Smooth muscle cell of the brain vasculature (primary cell): ENCODE data around the gene ZFX.

Experiments used
- DNase-seq: peaks from one replicate; pipeline ENCODE4 v3.0.0-alpha.2; 2012; ENCODE audit warnings: low read depth, low spot score

The ZFX gene

DNA sequence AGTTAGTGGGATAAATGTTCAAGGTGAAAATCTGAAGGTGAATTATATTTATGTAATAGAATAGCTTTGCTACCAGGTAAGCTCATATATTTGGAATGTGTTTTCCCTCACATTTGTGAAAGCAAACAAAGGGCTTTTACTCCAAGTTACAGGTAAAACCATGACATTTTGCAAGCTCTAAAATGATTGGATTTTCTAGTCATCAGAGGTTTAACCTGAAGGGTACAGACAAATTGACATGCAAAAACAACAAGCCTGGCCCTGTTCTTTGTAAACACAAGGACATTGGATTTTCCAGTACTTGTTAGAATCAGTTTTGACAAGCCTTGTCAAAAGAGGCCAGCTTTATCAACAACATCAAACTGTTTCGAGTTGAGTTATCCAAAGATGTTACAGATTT is 51.7 kb downstream of the ZFX start:
- DNase-seq, result no peak

DNA sequence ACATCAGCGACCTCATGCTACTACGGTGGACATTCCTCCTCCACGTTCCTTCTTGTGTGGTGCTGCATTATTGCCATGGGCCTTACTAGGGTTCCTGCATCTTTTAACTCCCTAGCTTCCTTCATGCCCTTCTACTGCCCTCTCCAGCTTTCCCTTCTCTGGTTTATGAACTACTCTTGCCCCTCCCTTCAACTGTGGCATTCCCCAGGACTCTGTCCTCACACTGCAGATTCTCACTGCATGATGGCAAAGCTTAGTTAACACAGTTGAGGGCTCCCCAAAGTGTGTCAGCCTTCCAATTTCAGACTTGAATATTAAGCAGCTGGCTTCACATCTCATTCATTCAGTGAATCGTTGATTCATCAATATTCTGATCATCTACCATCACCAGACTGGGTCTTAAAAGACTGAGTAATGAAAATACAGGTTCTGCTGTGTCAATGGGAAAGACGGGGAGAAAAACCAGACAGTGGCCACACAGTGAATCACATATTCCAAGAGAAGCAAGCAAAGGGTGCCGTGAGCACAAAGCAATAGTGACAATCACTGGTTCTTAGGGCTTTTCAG is 53.0 kb downstream of the ZFX start:
- no peak for DNase-seq

DNA sequence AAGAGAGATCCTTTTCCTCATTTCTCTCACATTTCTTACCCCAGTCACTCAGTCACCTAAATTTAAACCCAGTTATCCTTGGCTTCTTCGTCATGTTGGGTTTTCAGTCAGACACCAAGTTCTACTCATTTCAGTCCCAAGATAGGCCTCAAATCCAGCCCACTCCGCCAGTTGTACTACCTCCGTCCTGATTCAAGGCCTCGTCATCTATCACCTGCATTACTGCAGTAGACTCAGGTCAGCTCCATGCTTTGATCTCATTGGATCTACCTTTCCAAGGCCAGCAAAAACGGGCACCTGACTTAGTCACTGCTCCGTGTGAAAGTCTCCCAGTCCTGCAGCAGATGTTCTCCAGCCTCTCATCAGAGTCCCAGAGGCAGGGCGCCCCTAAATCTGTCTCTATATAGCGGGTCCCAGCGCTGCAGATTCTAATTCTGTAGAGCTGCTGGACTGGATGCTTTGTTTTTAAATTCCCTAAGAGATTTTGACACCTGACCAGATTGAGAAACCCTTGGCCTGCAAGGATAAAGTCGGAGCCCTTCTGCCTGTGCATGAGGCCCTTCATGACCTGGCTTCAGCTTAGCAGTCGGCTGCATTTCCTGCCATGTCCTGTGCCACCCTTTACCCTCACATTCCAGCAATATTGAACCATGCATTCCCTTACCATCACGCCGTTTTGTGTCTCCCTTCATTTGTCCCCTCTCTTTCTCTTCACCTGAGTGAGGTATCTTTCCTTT is 53.7 kb downstream of the ZFX start:
- DNase-seq, result no peak

DNA sequence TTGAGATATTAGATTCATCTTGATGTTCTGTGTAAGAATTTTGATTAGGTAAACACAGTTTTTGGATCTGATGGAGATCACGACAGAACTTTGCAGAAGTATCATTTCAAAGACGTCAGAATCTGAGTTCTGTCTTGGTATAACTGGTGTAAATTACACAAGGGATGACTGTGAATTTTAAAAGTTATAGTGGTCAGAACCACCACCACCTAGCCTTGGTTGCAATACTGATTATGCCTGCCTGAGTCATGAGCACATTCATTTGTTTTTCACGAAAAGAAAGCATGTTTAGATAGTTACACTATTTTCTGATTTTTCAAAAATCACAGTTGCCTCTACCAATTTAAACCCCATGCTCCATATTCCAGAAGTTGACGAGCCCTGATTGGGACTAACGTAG is 54.8 kb downstream of the ZFX start:
- DNase-seq, result no peak

DNA sequence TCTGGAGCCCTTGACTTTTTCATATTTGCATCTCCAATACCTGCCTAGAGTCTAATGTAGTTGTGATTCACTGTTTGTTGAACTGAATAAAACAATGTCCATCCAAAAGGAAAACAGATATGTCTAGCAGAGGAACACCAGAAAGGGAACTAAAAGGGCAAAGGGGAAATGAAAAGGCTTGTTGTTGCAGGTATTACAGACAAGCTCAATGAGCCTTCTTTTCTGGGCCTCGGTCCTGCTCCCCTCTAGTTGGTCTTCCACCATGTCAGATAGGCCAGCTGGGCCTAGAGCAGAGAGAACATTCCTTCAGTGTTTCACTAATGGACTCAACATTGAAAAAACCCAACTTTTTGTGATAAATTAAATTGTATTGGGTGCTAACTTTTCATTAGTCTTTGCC is 55.4 kb downstream of the ZFX start:
- DNase-seq, result no peak

DNA sequence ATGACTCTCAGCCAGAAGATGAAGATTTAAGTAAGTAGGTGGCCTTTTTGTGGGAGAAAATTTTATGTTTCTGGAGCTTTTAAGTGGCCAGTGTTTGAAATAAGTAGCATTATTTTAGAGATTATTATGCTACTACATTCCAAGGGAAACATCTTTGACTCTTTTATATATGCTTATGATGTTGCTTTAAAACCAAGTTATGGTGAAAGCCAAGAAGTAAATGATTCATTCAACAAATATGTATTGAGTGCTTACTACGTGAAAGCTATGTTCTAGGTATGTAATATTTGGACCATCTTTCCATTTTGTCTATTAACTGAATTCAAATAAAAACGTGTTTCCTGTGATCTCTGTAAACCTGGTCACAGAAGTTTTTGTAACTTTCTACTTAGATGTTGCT is 58.3 kb downstream of the ZFX start:
- no peak for DNase-seq

DNA sequence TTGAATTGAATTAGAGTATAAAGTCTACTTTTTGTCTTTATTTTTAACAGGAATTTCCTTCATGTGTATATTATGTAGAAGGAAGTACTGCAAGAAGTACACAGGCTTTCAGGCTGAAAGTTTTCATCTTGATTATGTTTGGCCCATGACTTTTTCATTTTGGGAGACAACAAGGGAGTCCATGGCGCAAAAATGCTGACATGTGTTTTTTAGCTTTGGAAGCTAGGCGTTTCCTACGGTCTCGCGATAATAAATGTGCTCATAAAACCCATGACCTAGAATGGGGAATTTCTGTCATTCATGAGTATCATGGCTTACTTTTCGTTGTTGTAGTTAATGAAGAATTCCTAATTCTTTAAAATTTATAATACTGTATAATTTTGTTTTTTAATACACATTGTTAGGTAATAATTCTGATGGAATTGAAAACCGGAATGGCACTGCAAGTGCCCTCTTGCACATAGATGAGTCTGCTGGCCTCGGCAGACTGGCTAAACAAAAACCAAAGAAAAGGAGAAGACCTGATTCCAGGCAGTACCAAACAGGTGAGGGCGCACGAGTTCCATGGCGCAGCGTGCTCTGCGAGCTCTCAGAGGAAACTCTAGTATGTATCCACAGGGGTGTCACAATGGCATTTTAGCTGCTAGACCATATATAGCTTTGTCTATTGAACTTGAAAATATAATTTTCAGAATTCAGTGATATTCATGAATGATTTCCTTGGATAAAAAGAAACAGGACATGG is 59.1 kb downstream of the ZFX start:
- DNase-seq, result no peak

DNA sequence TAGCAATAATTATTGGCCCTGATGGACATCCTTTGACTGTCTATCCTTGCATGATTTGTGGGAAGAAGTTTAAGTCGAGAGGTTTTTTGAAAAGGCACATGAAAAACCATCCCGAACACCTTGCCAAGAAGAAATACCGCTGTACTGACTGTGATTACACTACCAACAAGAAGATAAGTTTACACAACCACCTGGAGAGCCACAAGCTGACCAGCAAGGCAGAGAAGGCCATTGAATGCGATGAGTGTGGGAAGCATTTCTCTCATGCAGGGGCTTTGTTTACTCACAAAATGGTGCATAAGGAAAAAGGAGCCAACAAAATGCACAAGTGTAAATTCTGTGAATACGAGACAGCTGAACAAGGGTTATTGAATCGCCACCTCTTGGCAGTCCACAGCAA is 60.7 kb downstream of the ZFX start:
- no peak for DNase-seq

DNA sequence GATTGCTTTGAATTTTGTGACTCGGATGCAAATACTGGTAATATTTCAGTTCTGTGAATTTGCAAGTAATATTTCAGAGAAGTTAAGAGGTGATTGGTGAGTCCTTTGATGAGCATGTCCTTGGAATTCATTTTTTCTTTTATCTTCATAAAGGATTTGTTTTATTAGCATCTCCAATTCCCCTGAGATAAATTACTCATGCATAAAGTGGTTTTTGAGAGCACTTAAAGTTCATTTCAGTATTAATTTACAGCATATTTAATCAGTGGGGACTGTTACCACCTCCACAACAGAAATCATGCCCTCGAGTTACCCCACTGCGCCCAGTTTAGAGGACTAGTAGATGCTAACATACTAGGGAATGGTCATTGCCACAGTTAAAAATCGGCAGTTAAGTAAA is 65.0 kb downstream of the ZFX start:
- no peak for DNase-seq

DNA sequence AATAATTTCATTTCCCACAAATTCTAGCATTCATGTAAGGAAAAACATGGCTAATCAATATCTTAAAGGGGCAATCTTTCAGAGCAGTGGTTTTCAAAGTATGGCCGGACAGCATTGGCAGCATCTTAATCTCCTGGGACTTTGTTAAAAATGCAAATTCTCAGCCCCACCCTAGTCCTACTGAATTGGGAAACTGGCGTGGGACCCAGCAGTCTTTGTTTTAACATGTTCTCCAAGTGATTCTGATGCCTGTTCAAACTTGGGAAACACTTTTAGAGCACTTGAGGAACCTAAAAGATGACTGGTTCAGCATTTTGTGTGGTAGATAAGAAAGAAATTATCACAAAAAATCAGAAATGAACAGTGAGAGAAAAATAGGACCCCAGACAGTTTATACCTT is 65.7 kb downstream of the ZFX start:
- DNase-seq, result no peak

DNA sequence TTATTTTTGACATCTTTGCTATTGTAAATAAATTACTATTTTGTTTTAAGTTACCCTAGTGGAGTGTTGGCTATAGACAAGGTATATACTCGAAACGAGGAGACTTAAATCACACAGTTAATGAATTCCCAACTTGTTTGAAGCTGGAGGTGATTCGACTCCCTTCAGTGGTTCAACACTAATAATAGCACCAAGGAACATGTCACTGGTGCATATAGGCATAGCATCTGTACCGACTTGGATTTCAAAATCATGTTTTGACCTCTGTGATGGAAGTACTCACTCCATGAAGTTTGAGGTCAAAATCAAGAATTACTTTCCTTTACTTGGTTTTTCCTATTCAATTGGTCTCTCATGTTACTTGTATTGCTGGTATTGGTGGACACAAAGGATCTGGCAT is 66.5 kb downstream of the ZFX start:
- DNase-seq, result no peak

DNA sequence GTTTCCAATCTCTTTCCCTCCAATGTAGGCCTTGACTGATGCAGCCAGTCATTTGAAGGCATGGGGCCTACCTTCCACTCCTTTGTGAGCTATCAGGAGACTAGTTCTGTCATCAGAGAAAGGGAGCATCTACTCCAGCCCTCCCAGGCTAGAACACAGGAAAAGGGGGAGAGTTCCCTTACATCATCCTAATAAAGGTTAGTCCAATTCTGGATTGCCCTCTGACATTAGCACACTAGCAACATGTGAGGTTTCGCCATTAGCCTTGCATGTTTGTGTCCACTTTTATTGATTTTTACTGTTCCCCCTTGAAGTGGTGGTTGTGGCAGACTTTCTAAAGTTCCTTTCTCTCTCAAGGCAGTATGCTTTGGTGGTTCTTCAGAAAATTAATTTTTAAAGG is 67.3 kb downstream of the ZFX start:
- no peak for DNase-seq

DNA sequence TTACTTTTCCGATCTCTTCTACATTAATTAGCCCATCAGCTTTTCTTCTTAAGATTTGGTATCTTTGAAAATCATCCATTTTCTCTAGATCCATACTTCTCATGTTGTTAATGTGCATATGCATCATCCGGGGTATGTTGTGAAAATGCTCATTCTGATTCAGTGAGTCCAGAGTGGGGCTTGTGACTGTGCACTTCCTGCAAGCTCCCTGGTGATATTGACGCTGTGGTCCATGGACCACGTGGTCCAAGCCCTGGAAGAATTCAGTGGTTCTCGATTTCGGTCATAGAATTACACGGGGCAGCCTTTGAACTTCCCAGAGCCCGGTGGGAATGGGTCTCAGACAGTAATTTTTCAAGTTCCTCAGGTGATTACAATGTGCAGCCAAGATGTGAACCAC is 69.8 kb downstream of the ZFX start:
- no peak for DNase-seq

DNA sequence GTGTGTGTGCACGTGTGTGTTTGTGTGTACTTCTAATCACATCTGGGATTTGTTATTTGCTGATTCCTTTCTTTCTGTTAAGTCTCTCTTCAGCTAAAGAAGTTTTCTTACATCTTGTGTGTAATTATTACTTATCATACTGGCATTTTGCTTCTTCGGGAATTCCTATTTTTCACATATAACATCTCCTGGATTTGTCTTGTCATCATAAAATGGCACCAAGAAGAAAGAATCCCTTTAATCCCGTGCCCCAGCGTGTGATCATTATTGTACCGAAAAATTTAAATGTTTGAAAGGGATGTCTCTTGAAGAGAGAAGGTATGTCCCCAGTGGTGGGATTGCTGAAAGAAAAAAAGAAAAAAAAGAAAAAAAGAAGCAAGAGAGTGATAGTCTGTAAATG is 72.3 kb downstream of the ZFX start:
- no peak for DNase-seq

DNA sequence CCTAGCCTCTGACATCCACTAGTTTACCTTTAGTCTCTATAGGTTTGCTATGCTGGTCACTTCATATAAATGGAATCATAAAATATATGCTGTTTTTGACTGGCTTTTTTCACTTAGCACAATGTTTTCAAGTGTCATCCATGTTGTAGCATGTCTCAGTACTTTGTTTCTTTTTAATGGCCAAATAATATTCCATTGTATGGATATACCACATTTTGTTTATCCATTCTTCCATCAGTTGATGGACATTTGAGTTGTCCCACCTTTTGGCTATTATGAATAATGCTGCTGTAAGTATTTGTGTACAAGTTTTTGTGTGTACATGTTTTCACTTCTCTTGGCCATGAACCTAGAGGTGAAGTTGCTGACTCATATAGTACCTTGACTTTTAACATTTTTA is 75.7 kb downstream of the ZFX start:
- no peak for DNase-seq

DNA sequence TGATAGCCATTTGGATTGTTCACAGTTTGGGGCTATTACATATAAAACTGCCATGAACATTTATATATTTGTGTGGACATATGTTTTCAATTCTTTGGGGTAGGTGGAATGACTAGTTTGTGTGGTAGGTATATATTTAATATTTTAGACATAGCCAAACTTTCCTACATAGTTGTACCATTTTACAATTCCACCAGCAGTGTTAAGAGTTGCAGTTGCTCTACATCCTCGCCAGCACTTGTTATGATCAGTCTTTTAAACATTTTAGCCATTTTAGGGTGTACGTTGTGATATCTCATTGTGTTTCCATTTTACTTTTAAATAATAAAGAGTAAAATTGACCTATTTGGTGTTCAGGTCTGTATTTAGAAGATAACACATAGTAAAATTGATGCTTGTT is 76.6 kb downstream of the ZFX start:
- no peak for DNase-seq

DNA sequence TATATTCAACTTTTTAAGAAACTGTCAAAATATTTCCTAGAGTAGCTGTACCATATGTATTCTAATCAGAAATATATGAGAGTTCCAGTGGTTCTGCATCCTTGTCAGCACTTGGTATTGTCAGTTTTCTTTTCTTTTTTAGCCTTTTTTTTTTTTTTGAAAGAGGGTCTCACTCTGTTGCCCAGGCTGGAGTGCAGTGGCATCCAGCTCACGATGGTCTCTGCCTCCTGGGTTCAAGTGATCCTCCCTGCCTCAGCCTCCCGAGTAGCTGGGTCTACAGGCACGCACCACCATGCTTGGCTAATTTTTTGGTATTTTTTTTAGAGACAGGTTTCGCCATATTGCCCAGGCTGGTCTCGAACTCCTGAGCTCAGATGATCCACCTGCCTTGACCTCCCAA is 79.1 kb downstream of the ZFX start:
- no peak for DNase-seq

DNA sequence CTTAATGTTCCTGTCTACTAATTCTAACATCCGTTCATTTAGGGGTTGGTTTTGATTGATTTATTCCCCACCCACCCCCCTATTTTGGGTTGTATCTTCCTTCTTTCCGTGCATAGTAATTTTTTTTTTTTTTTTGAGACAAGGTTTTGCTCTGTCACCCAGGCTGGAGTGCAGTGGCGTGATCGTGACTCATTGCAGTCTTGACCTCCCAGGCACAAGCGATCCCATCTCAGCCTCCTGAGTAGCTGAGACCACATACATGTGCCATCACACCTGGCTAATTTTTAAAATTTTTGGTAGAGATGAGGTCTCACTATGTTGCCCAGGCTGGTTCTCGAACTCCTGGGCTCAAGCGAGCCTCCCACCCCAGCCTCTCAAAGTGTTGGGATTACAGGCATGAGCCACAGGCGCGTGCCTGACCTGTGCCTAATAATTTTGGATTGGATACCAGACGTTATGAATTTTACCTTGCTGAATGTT is 79.9 kb downstream of the ZFX start:
- no peak for DNase-seq

DNA sequence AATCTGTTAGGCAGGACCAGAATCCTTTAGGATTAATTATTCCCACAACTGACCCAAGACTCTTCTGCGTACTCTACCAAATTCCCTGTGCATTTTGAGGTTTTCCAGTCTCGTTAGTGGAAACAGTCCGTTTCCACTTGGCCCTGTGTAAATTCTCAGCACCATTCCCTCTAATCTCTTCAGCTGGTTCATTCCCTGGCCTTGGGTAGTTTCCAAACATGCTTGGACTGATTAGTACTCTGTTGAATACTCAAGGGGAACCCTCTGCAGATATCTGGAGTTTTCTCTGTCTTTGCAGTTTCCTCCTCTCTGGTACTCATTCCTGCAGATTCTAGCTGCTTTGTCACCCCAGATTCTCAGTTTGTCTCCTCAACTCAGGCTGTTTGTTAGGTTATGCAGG is 80.4 kb downstream of the ZFX start:
- DNase-seq, result no peak

DNA sequence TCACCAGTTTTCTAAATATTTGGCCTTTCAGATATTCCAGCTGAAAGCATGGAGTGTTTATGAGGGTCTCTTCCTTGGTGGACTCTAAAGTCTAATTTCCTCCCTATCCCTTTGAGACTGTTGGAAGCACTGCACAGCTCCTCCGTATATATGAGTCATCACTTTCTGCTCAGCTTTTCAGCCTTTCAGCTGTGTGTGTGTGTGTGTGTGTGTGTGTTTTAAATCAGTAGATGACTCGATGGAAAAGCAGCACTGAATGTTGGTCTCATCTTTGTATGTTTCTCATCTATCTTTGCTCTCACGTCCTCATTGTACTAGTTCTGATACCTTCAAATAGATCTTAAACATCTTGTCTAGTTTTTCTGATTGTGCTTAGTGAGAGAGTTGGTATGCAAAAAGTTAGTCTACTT is 81.6 kb downstream of the ZFX start:
- DNase-seq, result peak; percentile 40

DNA sequence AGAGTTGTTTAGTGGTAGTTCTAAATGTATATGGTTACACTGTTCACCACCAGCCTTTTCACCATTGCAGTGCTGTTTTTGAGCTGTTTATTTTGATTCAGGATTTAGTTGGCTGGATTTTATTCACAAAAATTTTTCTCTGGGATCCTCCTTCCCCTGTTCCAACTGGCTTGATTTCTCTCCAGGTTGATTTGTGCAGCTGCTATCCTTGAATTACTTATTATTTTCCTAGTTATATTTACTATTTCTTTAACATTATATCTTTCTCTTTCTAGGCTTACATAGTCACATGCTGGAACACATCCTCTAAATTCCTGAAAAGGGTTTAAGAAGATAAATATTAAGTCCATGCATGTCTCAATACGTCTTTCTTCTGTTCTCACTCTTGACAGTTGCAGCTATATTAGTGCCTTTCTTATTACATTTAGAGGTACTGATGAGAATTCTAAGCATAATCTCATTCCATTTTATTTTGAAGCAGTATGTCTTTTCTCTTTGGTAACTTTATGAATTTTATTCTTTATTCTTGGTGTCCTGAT is 82.2 kb downstream of the ZFX start:
- no peak for DNase-seq

DNA sequence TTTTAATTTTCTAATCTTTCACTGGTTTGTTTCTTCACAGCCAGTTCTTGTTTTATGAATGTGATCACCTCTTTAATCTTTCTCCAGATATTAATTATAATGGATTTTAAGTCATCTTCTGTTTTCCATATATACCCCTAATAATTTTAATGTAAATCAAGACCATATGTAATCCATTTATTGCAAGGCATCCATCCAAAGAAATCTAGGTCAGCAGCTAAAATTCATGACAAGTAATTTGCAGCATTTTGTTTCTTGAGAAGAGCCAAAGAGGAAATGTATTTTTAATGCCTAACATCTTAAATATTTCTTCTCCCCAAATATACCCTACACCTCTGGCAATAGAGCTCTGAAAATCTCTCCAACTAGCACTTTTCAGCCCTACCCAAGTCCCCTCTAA is 83.3 kb downstream of the ZFX start:
- no peak for DNase-seq
